Left ventricle myocardium superior (tissue), 1 donor: ENCODE results near the gene MEF2D. TPM values are rescaled to one million over a fixed set of nuclear protein-coding genes. Genes with fewer than 3 reads are reported as not detected.

Experiments used
- ATAC-seq: fragments of 200-7000 bp; cut with Tn5 transposase; one replicate; pipeline ENCODE4 v1.9.1; 2020; ENCODE audit warnings: mild to moderate bottlenecking, moderate library complexity
- DNase-seq: peaks from one replicate; pipeline ENCODE4 v3.0.0-alpha.2; 2020
- intact Hi-C: fragments of 100-400 bp; cut with micrococcal nuclease; formaldehyde crosslinking; loops from one replicate; pipeline ENCODE4 v1.11.0; 2022
- total RNA-seq: library from RNA; stranded (reverse); fragmentation: NEBNext Ultra II Directional; extraction: Animal tissue kit (Norgen Biotek cat#: 25700); gene quantifications from one replicate; pipeline ENCODE4 v1.2.1, GENCODE V29; 2021
- donor health status: DM: no; HTN: yes; CAD: no; lungs with severe emphysema.

Gene MEF2D
- total RNA-seq, 1 donor from 2014 or later = 116 TPM

GRCh38 chr1:156503698-156504437 lies 3.3 kb upstream of the MEF2D start:
- DNase-seq (no peak), ATAC-seq (no peak)
- intact Hi-C loops = no loop called here

GRCh38 chr1:156502894-156503697 lies 2.5 kb upstream of the MEF2D start:
- intact Hi-C loops = no loop called here
- ATAC-seq = peak; percentile 37
- DNase-seq = peak; percentile 86

- DNase-seq (no peak), ATAC-seq (no peak)
- intact Hi-C loops = no loop called here
These were observed 1.9 kb upstream of the MEF2D start for GRCh38 chr1:156502391-156502893.

- peak; percentile 79 for ATAC-seq
- intact Hi-C loops = no loop called here
These were observed 375 bp upstream of the MEF2D start for GRCh38 chr1:156500793-156501506.

GRCh38 chr1:156499842-156500542 lies 583 bp downstream of the MEF2D start:
- intact Hi-C loops = no loop called here
- peak; percentile 24 for ATAC-seq
- peak; percentile 77 for DNase-seq

More at GRCh38 chr1:156500793-156501506, 375 bp upstream of the MEF2D start:
- DNase-seq = peak; percentile 97

GRCh38 chr1:156499194-156499841 lies 1.3 kb downstream of the MEF2D start:
- intact Hi-C loops = no loop called here
- no peak for ATAC-seq
- peak; percentile 35 for DNase-seq

GRCh38 chr1:156498432-156499193 lies 2.0 kb downstream of the MEF2D start:
- ATAC-seq (peak; percentile 2), DNase-seq (peak; percentile 77)
- intact Hi-C loops = no loop called here

GRCh38 chr1:156497743-156498431 lies 2.7 kb downstream of the MEF2D start:
- DNase-seq (no peak), ATAC-seq (no peak)
- intact Hi-C loops = no loop called here

- intact Hi-C loops = no loop called here
- DNase-seq (peak; percentile 57), ATAC-seq (no peak)
These were observed 3.4 kb downstream of the MEF2D start for GRCh38 chr1:156497078-156497742.

GRCh38 chr1:156496211-156496761 lies 4.3 kb downstream of the MEF2D start:
- DNase-seq (no peak), ATAC-seq (no peak)
- intact Hi-C loops = no loop called here

- peak; percentile 8 for ATAC-seq
- intact Hi-C loops = no loop called here
- DNase-seq = peak; percentile 85
These were observed 5.0 kb downstream of the MEF2D start for GRCh38 chr1:156495401-156496140.

GRCh38 chr1:156494309-156494895 lies 6.2 kb downstream of the MEF2D start:
- intact Hi-C loops = no loop called here
- DNase-seq = no peak

GRCh38 chr1:156493742-156494141 lies 6.8 kb downstream of the MEF2D start:
- intact Hi-C loops = no loop called here
- no peak for DNase-seq
- ATAC-seq = no peak

More at GRCh38 chr1:156494309-156494895, 6.2 kb downstream of the MEF2D start:
- ATAC-seq = no peak

- intact Hi-C loops = no loop called here
- ATAC-seq = peak; percentile 12
These were observed 7.4 kb downstream of the MEF2D start for GRCh38 chr1:156493154-156493631.

GRCh38 chr1:156492591-156493080 lies 7.9 kb downstream of the MEF2D start:
- intact Hi-C loops = no loop called here
- ATAC-seq (no peak), DNase-seq (peak; percentile 67)

More at GRCh38 chr1:156493154-156493631, 7.4 kb downstream of the MEF2D start:
- peak; percentile 76 for DNase-seq
